Stimulated activated CD4-positive, alpha-beta T cell treated with anti-CD3 and anti-CD28 coated beads, Interleukin-4, amount 100 ng/mL, for 1 hour (primary cell): ENCODE results near the gene GSS.

Experiments
- DNase-seq: peaks from one replicate; pipeline ENCODE4 v3.0.0-alpha.2; 2020

Gene GSS

GRCh38 chr20:34955231-34956040, at the start of gene GSS, which contains the start of gene MYH7B:
Gene GSS (minus strand): TSS chr20:34955806. CDS start chr20:34951852, 3,954 bp downstream.
Gene MYH7B (plus strand): TSS chr20:34955868. CDS start chr20:34978006, 22,138 bp downstream.
- peak; percentile 99 for DNase-seq

- DNase-seq = no peak
These were observed 49.3 kb upstream of the GSS start for GRCh38 chr20:35004749-35005462.

GRCh38 chr20:35004051-35004725, 48.6 kb upstream of the GSS start:
- DNase-seq = no peak

- DNase-seq = no peak
These were observed 47.8 kb upstream of the GSS start for GRCh38 chr20:35003211-35004031.

GRCh38 chr20:35002426-35003210, 47.0 kb upstream of the GSS start:
- DNase-seq = no peak

- DNase-seq = no peak
These were observed 46.2 kb upstream of the GSS start for GRCh38 chr20:35001596-35002362.

- DNase-seq = no peak
These were observed 45.5 kb upstream of the GSS start for GRCh38 chr20:35000922-35001595.

- no peak for DNase-seq
These were observed 44.8 kb upstream of the GSS start for GRCh38 chr20:35000311-35000921.

GRCh38 chr20:34999782-35000181, 44.2 kb upstream of the GSS start:
- no peak for DNase-seq

GRCh38 chr20:34999021-34999451, 43.4 kb upstream of the GSS start:
- DNase-seq = no peak

- DNase-seq = no peak
These were observed 42.8 kb upstream of the GSS start for GRCh38 chr20:34998331-34998950.

- DNase-seq = no peak
These were observed 42.2 kb upstream of the GSS start for GRCh38 chr20:34997774-34998173.

- no peak for DNase-seq
These were observed 41.5 kb upstream of the GSS start for GRCh38 chr20:34997131-34997561.

GRCh38 chr20:34996243-34997028, 40.8 kb upstream of the GSS start:
- no peak for DNase-seq

GRCh38 chr20:34995696-34996095, 40.1 kb upstream of the GSS start:
- DNase-seq = no peak

GRCh38 chr20:34995192-34995591, 39.6 kb upstream of the GSS start:
- DNase-seq = no peak

GRCh38 chr20:34994509-34995131, 39.0 kb upstream of the GSS start:
- DNase-seq = no peak

GRCh38 chr20:34993941-34994508, 38.4 kb upstream of the GSS start:
- no peak for DNase-seq
